Ureter (tissue), 1 donor: Measurements from ENCODE around the gene OR2T12. TPM values are rescaled to one million over a fixed set of nuclear protein-coding genes. Genes with fewer than 3 reads are reported as not detected.
"Not testable (repeated sequence)": the region's sequence is repeated elsewhere in the genome, so short reads cannot be mapped to it uniquely, and the experiment has no call there.

Experiments used
- DNase-seq: peaks from one replicate; pipeline ENCODE4 v3.0.0-alpha.2; 2020; ENCODE audit warnings: low spot score
- total RNA-seq: library from RNA; stranded (reverse); gene quantifications from one replicate; pipeline ENCODE4 v1.2.4, GENCODE V29; 2023
- donor health status: DM: yes; HTN: yes; CAD: no.

Gene OR2T12, protein sequence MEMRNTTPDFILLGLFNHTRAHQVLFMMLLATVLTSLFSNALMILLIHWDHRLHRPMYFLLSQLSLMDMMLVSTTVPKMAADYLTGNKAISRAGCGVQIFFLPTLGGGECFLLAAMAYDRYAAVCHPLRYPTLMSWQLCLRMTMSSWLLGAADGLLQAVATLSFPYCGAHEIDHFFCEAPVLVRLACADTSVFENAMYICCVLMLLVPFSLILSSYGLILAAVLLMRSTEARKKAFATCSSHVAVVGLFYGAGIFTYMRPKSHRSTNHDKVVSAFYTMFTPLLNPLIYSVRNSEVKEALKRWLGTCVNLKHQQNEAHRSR
- not detected for total RNA-seq

GRCh38 chr1:248303324-248303723, at the start of gene OR2T12:
Gene OR2T12, minus strand, starts transcription at chr1:248303424. Its CDS starts 7,846 bp downstream, at chr1:248295578.
- no peak for DNase-seq

DNA sequence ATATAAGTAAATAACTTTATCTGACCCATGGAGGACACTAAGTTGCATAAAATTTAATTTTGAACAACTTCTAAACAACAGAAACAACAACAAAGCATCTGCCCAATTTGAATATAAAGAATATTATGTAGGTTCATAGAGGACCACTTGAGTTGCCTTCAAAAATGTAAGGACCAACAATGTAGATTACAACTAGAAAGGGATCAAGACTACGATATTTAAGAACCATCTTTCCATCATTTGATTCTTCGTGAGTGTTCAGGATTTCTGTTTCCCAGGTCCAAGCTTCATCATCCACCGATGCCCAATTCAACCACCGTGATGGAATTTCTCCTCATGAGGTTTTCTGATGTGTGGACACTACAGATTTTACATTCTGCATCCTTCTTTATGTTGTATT, 45.3 kb upstream of the OR2T12 start, which contains the start of gene OR14C36:
Gene OR14C36, plus strand, starts transcription at position 301 of the 400 bp plus-strand sequence. Its CDS starts 0 bp downstream, at position 301.
- no peak for DNase-seq

DNA sequence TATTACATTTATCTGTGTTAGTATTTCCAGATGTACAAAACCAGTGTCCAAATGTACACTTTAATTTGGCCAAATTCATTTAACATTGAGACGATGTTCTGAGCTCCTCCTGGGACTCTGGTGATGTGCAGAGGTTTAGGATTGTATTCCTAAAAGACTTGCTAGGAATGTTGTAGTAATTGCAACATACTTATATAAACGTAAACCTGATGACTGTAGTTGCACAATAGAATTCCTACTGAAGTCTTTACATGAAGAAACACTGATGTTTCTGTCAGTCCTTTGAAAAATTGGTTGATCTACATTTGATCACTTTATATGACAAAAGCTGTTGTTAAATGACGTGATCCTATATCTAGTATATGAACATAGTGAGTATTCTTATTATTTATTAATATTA, 40.2 kb upstream of the OR2T12 start:
- DNase-seq: no peak

DNA sequence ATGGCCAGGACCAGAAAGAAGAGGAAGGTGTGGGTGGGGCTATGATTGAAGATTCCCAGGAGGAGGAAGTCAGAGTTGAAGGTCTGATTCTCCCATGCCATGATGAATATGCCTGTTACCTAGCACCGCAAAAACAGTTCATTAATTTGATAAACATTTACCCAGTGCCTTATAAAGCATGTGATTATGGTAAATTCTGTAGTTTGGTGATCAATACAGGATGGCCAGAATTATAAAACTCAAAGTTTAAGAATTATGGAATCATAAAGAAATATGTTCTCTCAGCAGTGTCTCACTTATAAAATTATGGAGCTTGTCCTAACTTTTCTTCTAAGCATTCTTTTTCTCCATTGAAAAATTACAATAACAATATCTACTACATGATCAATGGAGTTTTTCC, 21.2 kb upstream of the OR2T12 start, which contains the start of gene OR2M7:
Gene OR2M7, minus strand, starts transcription at position 101 of the 400 bp plus-strand sequence. Its CDS starts 0 bp downstream, at position 101.
- no peak for DNase-seq

- no peak for DNase-seq
Measured at GRCh38 chr1:248316796-248317195, 13.6 kb upstream of the OR2T12 start.

- not testable (repeated sequence) for DNase-seq
Measured at GRCh38 chr1:248306740-248307139, 3.5 kb upstream of the OR2T12 start.

DNA sequence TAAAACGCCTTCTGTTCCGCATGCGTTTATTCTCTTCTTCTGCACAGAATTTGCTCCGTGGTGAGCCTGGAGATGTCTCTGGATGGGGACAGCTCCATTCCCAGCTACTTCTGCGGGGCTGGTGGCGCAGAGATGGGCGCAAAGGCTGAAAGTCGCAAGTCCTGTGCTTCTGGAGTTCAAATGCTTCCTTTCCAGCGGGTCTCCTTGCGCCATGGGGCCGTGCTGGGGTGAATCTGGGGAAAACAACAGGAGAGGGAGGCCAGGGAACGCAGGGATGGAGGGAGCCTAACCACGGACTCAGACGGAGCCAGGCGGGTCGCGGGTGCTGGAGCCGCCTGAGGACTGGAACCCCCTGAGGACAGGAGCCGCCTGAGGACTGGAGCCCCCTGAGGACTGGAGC, 2.9 kb upstream of the OR2T12 start:
- no peak for DNase-seq

GRCh38 chr1:248305672-248306071, 2.4 kb upstream of the OR2T12 start:
- DNase-seq: not testable (repeated sequence)

GRCh38 chr1:248288391-248288790, 14.8 kb downstream of the OR2T12 start:
- no peak for DNase-seq

GRCh38 chr1:248277876-248278275, 25.3 kb downstream of the OR2T12 start, which contains the start of gene OR2T33:
Gene OR2T33, minus strand, starts transcription at chr1:248277976. Its CDS starts 4,162 bp downstream, at chr1:248273814.
- DNase-seq: no peak

- not testable (repeated sequence) for DNase-seq
Measured at GRCh38 chr1:248273225-248273624, 30.0 kb downstream of the OR2T12 start.

- DNase-seq: no peak
Measured at GRCh38 chr1:248268178-248268577, 35.0 kb downstream of the OR2T12 start.

- not testable (repeated sequence) for DNase-seq
Measured at GRCh38 chr1:248259309-248259708, 43.9 kb downstream of the OR2T12 start.

- DNase-seq: no peak
Measured at GRCh38 chr1:248243204-248243603, 60.0 kb downstream of the OR2T12 start.

Other genes with a start within 250 kb of the OR2T12 start
- not detected for gene OR2L13, start 208.2 kb downstream of the OR2T12 start, total RNA-seq
- not detected for gene OR2M5, start 158.3 kb downstream of the OR2T12 start, total RNA-seq
- not detected for gene OR2M2, start 128.6 kb downstream of the OR2T12 start, total RNA-seq
- gene OR2M3, start 106.2 kb downstream of the OR2T12 start, total RNA-seq: not detected
- gene OR2M4, start 72.0 kb downstream of the OR2T12 start, total RNA-seq: not detected
- not detected for gene OR2T33, start 25.4 kb downstream of the OR2T12 start, total RNA-seq
- gene OR2M7, start 21.1 kb upstream of the OR2T12 start, total RNA-seq: not detected
- gene OR14C36, start 45.4 kb upstream of the OR2T12 start, total RNA-seq: not detected
- gene OR2T4, start 58.2 kb upstream of the OR2T12 start, total RNA-seq: not detected
- not detected for gene OR2T6, start 72.3 kb upstream of the OR2T12 start, total RNA-seq
- gene OR2T1, start 99.6 kb upstream of the OR2T12 start, total RNA-seq: not detected
- not detected for gene OR2T2, start 142.2 kb upstream of the OR2T12 start, total RNA-seq
- not detected for gene OR2T3, start 169.9 kb upstream of the OR2T12 start, total RNA-seq
- not detected for gene OR2T5, start 185.2 kb upstream of the OR2T12 start, total RNA-seq
- gene OR2G6, start 204.6 kb upstream of the OR2T12 start, total RNA-seq: not detected